H1 (cell line): ENCODE measurements around the gene SP9. TPM values are rescaled to one million over a fixed set of nuclear protein-coding genes. Genes with fewer than 3 reads are reported as not detected.

Experiments
- CTCF ChIA-PET: fragments of 300-600 bp; sonication (Branson Sonifier 250); formaldehyde crosslinking; loops from one replicate; lab custom pipeline; 2021; ENCODE audit not compliant: partially characterized antibody; lab: Charles Lee
- POLR2A ChIA-PET: fragments of 300-600 bp; sonication (Branson Sonifier 250); formaldehyde crosslinking; loops from one replicate; lab custom pipeline; 2021; ENCODE audit warnings: inconsistent platforms; ENCODE audit not compliant: partially characterized antibody; lab: Charles Lee
- DNase-seq, 2 experiments: peaks; one replicate each; pipeline versions ENCODE4 v3.0.0 to v3.0.0-alpha.2; 2010 to 2022; ENCODE audit warnings: low spot score in 2 of 2, low read depth in 1 of 2, mixed read lengths in 1 of 2
- FAIRE-seq: peaks from 2 replicates; lab custom pipeline; 2011; peaks lifted over from hg19 to GRCh38; lab: Jason Lieb, UNC
- H2AFZ ChIP-seq: 2 replicates; pipeline ENCODE4 v1.8.1; 2012; ENCODE audit warnings: low read length, inconsistent platforms
- H2AK5ac ChIP-seq: 2 replicates; pipeline ENCODE4 v1.6.1; 2013; ENCODE audit warnings: low read depth, low read length
- H2BK120ac ChIP-seq: replicated peaks from 2 replicates; pipeline ENCODE3; 2013; ENCODE audit warnings: low read depth, low read length, inconsistent platforms
- H2BK12ac ChIP-seq: 2 replicates; pipeline ENCODE4 v1.6.1; 2013; ENCODE audit warnings: low read depth, low read length
- H2BK15ac ChIP-seq: 2 replicates; pipeline ENCODE4 v1.6.1; 2013; ENCODE audit warnings: low read length
- H2BK20ac ChIP-seq: 2 replicates; pipeline ENCODE4 v1.6.1; 2013; ENCODE audit warnings: low read length
- H2BK5ac ChIP-seq: 2 replicates; pipeline ENCODE4 v1.6.1; 2013; ENCODE audit warnings: low read depth, low read length
- H3K14ac ChIP-seq: 2 replicates; pipeline ENCODE4 v1.6.1; 2013; ENCODE audit warnings: inconsistent platforms; ENCODE audit not compliant: insufficient read length
- H3K18ac ChIP-seq: 2 replicates; pipeline ENCODE4 v1.6.1; 2013; ENCODE audit warnings: low read length; ENCODE audit errors: extremely low read depth
- H3K23ac ChIP-seq: 2 replicates; pipeline ENCODE4 v1.6.1; 2013; ENCODE audit warnings: inconsistent platforms; ENCODE audit not compliant: insufficient read length
- H3K23me2 ChIP-seq: 2 replicates; pipeline ENCODE4 v1.6.1; 2013; ENCODE audit warnings: low read depth, low read length
- H3K27ac ChIP-seq: 2 replicates; pipeline ENCODE4 v1.6.1; 2011; ENCODE audit warnings: low read depth, low read length, inconsistent platforms
- H3K27me3 ChIP-seq, 4 experiments: replicated peaks in 1 of 4; 1 replicate in 1 of 4; 2 replicates in 3 of 4; pipeline versions ENCODE4 v1.6.1 to v1.8.1; 2011 to 2013; ENCODE audit warnings: low read length in 3 of 4, mild to moderate bottlenecking in 3 of 4, inconsistent platforms in 2 of 4, mixed read lengths in 2 of 4, moderate library complexity in 1 of 4; ENCODE audit not compliant: control insufficient read depth in 3 of 4, insufficient read depth in 3 of 4; ENCODE audit errors: extremely low read depth in 1 of 4
- H3K36me3 ChIP-seq, 4 experiments: 2 replicates each; pipeline versions ENCODE4 v1.6.1 to v1.8.1; 2011 to 2013; ENCODE audit warnings: mild to moderate bottlenecking in 4 of 4, low read length in 3 of 4, moderate library complexity in 2 of 4, control low read depth in 1 of 4, inconsistent platforms in 1 of 4; ENCODE audit not compliant: insufficient read depth in 4 of 4, control insufficient read depth in 2 of 4
- H3K4ac ChIP-seq: replicated peaks from 2 replicates; pipeline ENCODE3; 2013; ENCODE audit warnings: low read length, low read depth, mixed read lengths, inconsistent platforms; ENCODE audit not compliant: insufficient read length
- H3K4me1 ChIP-seq, 4 experiments: replicated peaks in 1 of 4; 1 replicate in 1 of 4; 2 replicates in 3 of 4; pipeline versions ENCODE4 v1.6.1 to v1.8.1; 2011 to 2013; ENCODE audit warnings: low read length in 3 of 4, inconsistent platforms in 2 of 4, mixed read lengths in 1 of 4; ENCODE audit not compliant: insufficient read depth in 4 of 4, control insufficient read depth in 3 of 4
- H3K4me2 ChIP-seq, 2 experiments: 2 replicates each; pipeline versions ENCODE4 v1.6.1 to v1.8.1; 2011 to 2013; ENCODE audit warnings: low read depth in 2 of 2, low read length in 2 of 2, control low read depth in 1 of 2, inconsistent platforms in 1 of 2, mild to moderate bottlenecking in 1 of 2; ENCODE audit not compliant: insufficient read depth in 1 of 2
- H3K4me3 ChIP-seq, 4 experiments: fragments of 200-600, 300-600 bp in 1 of 4; sonication (generic), shearing (Covaris generic), sonication (Bioruptor Twin) in 1 of 4; 2 replicates each; pipeline versions ENCODE4 v1.5.1 to v1.8.1; 2011 to 2016; ENCODE audit warnings: low read length in 4 of 4, low read depth in 3 of 4, control low read depth in 2 of 4, inconsistent platforms in 2 of 4, mild to moderate bottlenecking in 2 of 4, mixed read lengths in 1 of 4, moderate library complexity in 1 of 4; ENCODE audit not compliant: insufficient read depth in 2 of 4; ENCODE audit errors: extremely low read depth in 1 of 4
- H3K56ac ChIP-seq: replicated peaks from 2 replicates; pipeline ENCODE3; 2013; ENCODE audit warnings: low read depth, mild to moderate bottlenecking, mixed read lengths, low read length, inconsistent platforms; ENCODE audit not compliant: insufficient read length
- H3K79me1 ChIP-seq: 2 replicates; pipeline ENCODE4 v1.6.1; 2013; ENCODE audit warnings: low read depth, low read length, control low read depth
- H3K79me2 ChIP-seq, 2 experiments: 2 replicates each; pipeline versions ENCODE4 v1.6.1 to v1.8.1; 2012 to 2013; ENCODE audit warnings: low read length in 2 of 2, mild to moderate bottlenecking in 2 of 2, inconsistent platforms in 1 of 2; ENCODE audit not compliant: insufficient read depth in 2 of 2, control insufficient read depth in 1 of 2
- H3K9ac ChIP-seq, 4 experiments: replicated peaks in 1 of 4; 1 replicate in 1 of 4; 2 replicates in 3 of 4; pipeline versions ENCODE4 v1.6.1 to v1.8.1; 2011 to 2013; ENCODE audit warnings: low read depth in 3 of 4, low read length in 3 of 4, control low read depth in 2 of 4, mild to moderate bottlenecking in 2 of 4, moderate library complexity in 2 of 4, inconsistent platforms in 1 of 4; ENCODE audit errors: extremely low read depth in 1 of 4
- H3K9me3 ChIP-seq, 2 experiments: 2 replicates each; pipeline versions ENCODE4 v1.6.1 to v1.8.1; 2012 to 2013; ENCODE audit warnings: mild to moderate bottlenecking in 2 of 2, moderate library complexity in 2 of 2, control low read depth in 1 of 2, inconsistent platforms in 1 of 2, low read depth in 1 of 2, low read length in 1 of 2, mixed read lengths in 1 of 2; ENCODE audit not compliant: insufficient read depth in 2 of 2
- H4K20me1 ChIP-seq, 2 experiments: replicated peaks in 1 of 2; 2 replicates each; pipeline versions ENCODE3 to v1.8.1; 2011 to 2013; ENCODE audit warnings: inconsistent platforms in 2 of 2, low read length in 2 of 2, mild to moderate bottlenecking in 1 of 2; ENCODE audit not compliant: insufficient read depth in 2 of 2, control insufficient read depth in 1 of 2
- H4K5ac ChIP-seq: 2 replicates; pipeline ENCODE4 v1.6.1; 2013; ENCODE audit warnings: low read length, low read depth, mixed read lengths, inconsistent platforms; ENCODE audit not compliant: insufficient read length
- H4K8ac ChIP-seq: 2 replicates; pipeline ENCODE4 v1.8.0; 2013; ENCODE audit warnings: mild to moderate bottlenecking, moderate library complexity, low read length, inconsistent platforms; ENCODE audit not compliant: insufficient read depth; ENCODE audit errors: extremely low read depth
- H4K91ac ChIP-seq: replicated peaks from 2 replicates; pipeline ENCODE3; 2013; ENCODE audit warnings: low read length, mixed read lengths, inconsistent platforms; ENCODE audit not compliant: insufficient read length
- ASH2L ChIP-seq: fragments of 200-600, 300-600 bp; sonication (generic); IDR thresholded peaks from one replicate; pipeline ENCODE4 v1.7.1; 2017; ENCODE audit warnings: low read length
- CBX5 ChIP-seq: fragments of 300-800, 300-1000 bp; sonication (generic); IDR thresholded peaks from 2 replicates; pipeline ENCODE4 v1.7.1; 2016; ENCODE audit warnings: antibody characterized with exemption, low read length, low read depth
- CEBPB ChIP-seq: IDR thresholded peaks from 2 replicates; pipeline ENCODE4 v1.6.1; 2012; ENCODE audit warnings: low read depth, low read length
- CHD1 ChIP-seq: IDR thresholded peaks from 2 replicates; pipeline ENCODE4 v1.6.1; 2012; ENCODE audit warnings: low read depth, low read length, improper control_type of control experiment
- CHD2 ChIP-seq: IDR thresholded peaks from 2 replicates; pipeline ENCODE4 v1.6.1; 2012; ENCODE audit warnings: low read length, improper control_type of control experiment
- JUND ChIP-seq: IDR thresholded peaks from 2 replicates; pipeline ENCODE4 v1.6.1; 2011; ENCODE audit warnings: mild to moderate bottlenecking, improper control_type of control experiment, low read length
- KDM1A ChIP-seq: fragments of 200-600, 300-600 bp; sonication (generic); IDR thresholded peaks from 2 replicates; pipeline ENCODE4 v1.7.1; 2016; ENCODE audit warnings: mild to moderate bottlenecking, low read length, borderline replicate concordance
- MAX ChIP-seq: IDR thresholded peaks from 2 replicates; pipeline ENCODE4 v1.6.1; 2012; ENCODE audit warnings: inconsistent platforms
- RBBP5 ChIP-seq: IDR thresholded peaks from 2 replicates; pipeline ENCODE4 v1.7.1; 2012; ENCODE audit warnings: low read depth, mild to moderate bottlenecking, inconsistent platforms, low read length, moderate library complexity, borderline replicate concordance
- RNF2 ChIP-seq: fragments of 200-900, 300-1000 bp; sonication (generic); IDR thresholded peaks from 2 replicates; pipeline ENCODE4 v1.7.1; 2016; ENCODE audit warnings: borderline replicate concordance, low read depth, mild to moderate bottlenecking, antibody characterized with exemption, low read length; ENCODE audit not compliant: poor library complexity, severe bottlenecking; ENCODE audit errors: missing control alignments
- SUZ12 ChIP-seq: fragments of 200-600 bp; sonication (generic); IDR thresholded peaks from 2 replicates; pipeline ENCODE4 v1.6.1; 2012; ENCODE audit warnings: mild to moderate bottlenecking, inconsistent platforms, low read length, moderate library complexity, mixed read lengths
- TAF1 ChIP-seq: IDR thresholded peaks from 2 replicates; pipeline ENCODE4 v1.6.1; 2011; ENCODE audit warnings: mild to moderate bottlenecking, low read depth, low read length
- USF2 ChIP-seq: IDR thresholded peaks from 2 replicates; pipeline ENCODE4 v1.6.1; 2011; ENCODE audit warnings: low read length, improper control_type of control experiment
- WGBS, 2 experiments: shearing (Covaris generic) in 1 of 2; methylation state at CpG; one replicate each; pipeline versions ENCODE4 v1.1.6 to v1.1.7; 2013 to 2015; ENCODE audit warnings: low lambda C conversion rate in 2 of 2, mixed read lengths in 2 of 2, inconsistent platforms in 1 of 2, low coverage in 1 of 2, missing lambda C conversion rate in 1 of 2; ENCODE audit not compliant: insufficient replicate concordance in 2 of 2, insufficient coverage in 1 of 2, insufficient read length in 1 of 2; ENCODE audit errors: extremely low coverage in 1 of 2, missing lambda C conversion rate in 1 of 2; 5-methylcytosine and 5-hydroxymethylcytosine counted together
- polyA plus RNA-seq, 7 experiments: library from polyadenylated mRNA; depleted of rRNA in 3 of 7; stranded (reverse) in 5 of 7; unstranded in 2 of 7; fragments of >200 nt in 5 of 7; fragments of 200-250 nt in 2 of 7; gene quantifications; 1 replicate in 5 of 7; 2 replicates in 1 of 7; 4 replicates in 1 of 7; pipeline versions ENCODE4 v1.2.1 to v1.2.3, GENCODE V29; 2011 to 2013; ENCODE audit warnings: missing spikeins in 2 of 7, mixed read lengths in 2 of 7
- total RNA-seq: library from RNA; stranded (reverse); fragmentation: NEBNext Ultra II Directional; extraction: Animal tissue kit (Norgen Biotek cat#: 25700); gene quantifications from 2 replicates; pipeline ENCODE4 v1.2.1, GENCODE V29; 2021

SP9 gene
- total and polyA plus RNA-seq, 2 of the 8 experiments (the other 6 are each of a cell fraction or from before 2014, with no cell fraction given): 0.03 to 0.11 TPM

GRCh38 chr2:174322746-174323145 lies 12.0 kb upstream of the SP9 start:
- H3K9me3 ChIP-seq: no peaks in the 10 kb centered on the region
- no peak overlapping the region for H3K27ac ChIP-seq
- no peak overlapping the region for H2AFZ ChIP-seq
- H4K20me1 ChIP-seq: peaks cover 6 to 9% of the 10 kb centered on the region in 2 experiments
- H3K18ac ChIP-seq: no peak overlapping the region
- FAIRE-seq (no peak), DNase-seq (no peak)
- H2AK5ac ChIP-seq: no peak overlapping the region
- no peak overlapping the region for H3K4me3 ChIP-seq
- H3K14ac ChIP-seq: no peak overlapping the region
- no peaks in the 10 kb centered on the region for H3K36me3 ChIP-seq
- H3K79me1 ChIP-seq: no peaks in the 10 kb centered on the region
- peaks cover 14 to 37% (median 26%) of the 10 kb centered on the region in 4 experiments for H3K27me3 ChIP-seq
- H3K79me2 ChIP-seq: no peaks in the 10 kb centered on the region
- H3K4ac ChIP-seq: no peak overlapping the region
- no peak overlapping the region for H4K5ac ChIP-seq
- no peak overlapping the region for H2BK120ac ChIP-seq
- TF ChIP-seq KDM1A: no peak
- no peak for TF ChIP-seq ASH2L
- no peak for TF ChIP-seq JUND
- TF ChIP-seq CEBPB: no peak
- TF ChIP-seq CHD2: no peak
- TF ChIP-seq CHD1: no peak
- no peak for TF ChIP-seq USF2
- no peak for TF ChIP-seq SUZ12
- TF ChIP-seq MAX: no peak
- TF ChIP-seq RBBP5: no peak
- TF ChIP-seq CBX5: no peak
- TF ChIP-seq TAF1: no peak
- no peak for TF ChIP-seq RNF2
- POLR2A ChIA-PET: interaction anchor here (0.6 kb wide), 1 partner anchor 74 kb away, joined by 3 read pairs; no protein-coding TSS in a partner anchor
- H3K23me2 ChIP-seq: peaks cover 6% of the 10 kb centered on the region; the same call in 1 of the 2 replicates
- no peak overlapping the region for H2BK5ac ChIP-seq
- H2BK15ac ChIP-seq: no peak overlapping the region
- H4K8ac ChIP-seq: no peak overlapping the region
- WGBS, 2 experiments: 81% methylated on average over 1 of the region's 1 CpG; no CpG with 5 or more reads in 1 of the 2 experiments
- H2BK20ac ChIP-seq: no peak overlapping the region
- H3K23ac ChIP-seq: no peak overlapping the region
- H3K4me2 ChIP-seq: no peak overlapping the region
- no peak overlapping the region for H3K56ac ChIP-seq
- CTCF ChIA-PET: interaction anchor here (1.1 to 1.9 kb wide), 2 partner anchors 22 to 167 kb away, joined by 3 to 6 read pairs; no protein-coding TSS in a partner anchor
- no peak overlapping the region for H4K91ac ChIP-seq
- peaks cover 6 to 11% (median 7%) of the 10 kb centered on the region in 4 experiments for H3K4me1 ChIP-seq
- no peak overlapping the region for H3K9ac ChIP-seq
- no peak overlapping the region for H2BK12ac ChIP-seq
